Measurements from ENCODE around the gene SYNPO. TPM values are rescaled to one million over a fixed set of nuclear protein-coding genes. Genes with fewer than 3 reads are reported as not detected.

The SYNPO gene
- total RNA-seq, 4 donors from 2014 or later, result 20.4 to 54.0 (median 39.3) TPM

- 89% methylated on average over 9 of the region's 11 CpGs for WGBS
- intact Hi-C loops (cut with DNase I), result loop anchor here (5.0 kb wide), 1 partner anchor 202 kb away; no protein-coding TSS in a partner anchor
These were observed 19.1 kb downstream of the SYNPO start for GRCh38 chr5:150659360-150660107.

GRCh38 chr5:150660108-150660831, 19.8 kb downstream of the SYNPO start:
- TF ChIP-seq POLR2AphosphoS5 (IDR thresholded peaks at IDR 0.05) (no peak), EP300 (IDR thresholded peaks at IDR 0.05) (no peak), POLR2A (IDR thresholded peaks at IDR 0.05; ENCODE audit: low read depth) (no peak)
- TF ChIP-seq, protein P1, sequence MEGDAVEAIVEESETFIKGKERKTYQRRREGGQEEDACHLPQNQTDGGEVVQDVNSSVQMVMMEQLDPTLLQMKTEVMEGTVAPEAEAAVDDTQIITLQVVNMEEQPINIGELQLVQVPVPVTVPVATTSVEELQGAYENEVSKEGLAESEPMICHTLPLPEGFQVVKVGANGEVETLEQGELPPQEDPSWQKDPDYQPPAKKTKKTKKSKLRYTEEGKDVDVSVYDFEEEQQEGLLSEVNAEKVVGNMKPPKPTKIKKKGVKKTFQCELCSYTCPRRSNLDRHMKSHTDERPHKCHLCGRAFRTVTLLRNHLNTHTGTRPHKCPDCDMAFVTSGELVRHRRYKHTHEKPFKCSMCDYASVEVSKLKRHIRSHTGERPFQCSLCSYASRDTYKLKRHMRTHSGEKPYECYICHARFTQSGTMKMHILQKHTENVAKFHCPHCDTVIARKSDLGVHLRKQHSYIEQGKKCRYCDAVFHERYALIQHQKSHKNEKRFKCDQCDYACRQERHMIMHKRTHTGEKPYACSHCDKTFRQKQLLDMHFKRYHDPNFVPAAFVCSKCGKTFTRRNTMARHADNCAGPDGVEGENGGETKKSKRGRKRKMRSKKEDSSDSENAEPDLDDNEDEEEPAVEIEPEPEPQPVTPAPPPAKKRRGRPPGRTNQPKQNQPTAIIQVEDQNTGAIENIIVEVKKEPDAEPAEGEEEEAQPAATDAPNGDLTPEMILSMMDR (IDR thresholded peaks at IDR 0.05), result no peak
- intact Hi-C loops (cut with DNase I), result no loop called here
- DNase-seq (ENCODE audit: extremely low spot score), result no peak
- Histone ChIP-seq H3K9me3 (no peaks in the 10 kb centered on the region), H3K27ac (replicated peaks in 1 of 4) (peak overlapping the region in 3 of 4 donors; percentile 13 to 49 (median 19)), H3K36me3 (no peaks in the 10 kb centered on the region), H3K4me1 (peaks cover 41 to 55% (median 43%) of the 10 kb centered on the region in 4 donors), H3K27me3 (no peaks in the 10 kb centered on the region), H3K4me3 (no peak overlapping the region)
- WGBS, result 66% methylated on average over 4 of the region's 4 CpGs

More at GRCh38 chr5:150659360-150660107, 19.1 kb downstream of the SYNPO start:
- no peaks in the 10 kb centered on the region for H3K9me3 ChIP-seq
- no peak overlapping the region for H3K4me3 ChIP-seq
- peaks cover 0 to 2% (median 0%) of the 10 kb centered on the region in 4 donors for H3K36me3 ChIP-seq
- no peak for TF ChIP-seq POLR2A (IDR thresholded peaks at IDR 0.05; ENCODE audit: low read depth)
- TF ChIP-seq POLR2AphosphoS5 (IDR thresholded peaks at IDR 0.05), result no peak
- no peak for TF ChIP-seq EP300 (IDR thresholded peaks at IDR 0.05)
- TF ChIP-seq, protein P1 (IDR thresholded peaks at IDR 0.05), result no peak
- peaks cover 41 to 55% (median 43%) of the 10 kb centered on the region in 4 donors for H3K4me1 ChIP-seq
- H3K27me3 ChIP-seq, result no peaks in the 10 kb centered on the region
- peak overlapping the region in 1 of 4 donors; percentile 20 for H3K27ac ChIP-seq (replicated peaks in 1 of 4)
- no peak for DNase-seq (ENCODE audit: extremely low spot score)

DNA sequence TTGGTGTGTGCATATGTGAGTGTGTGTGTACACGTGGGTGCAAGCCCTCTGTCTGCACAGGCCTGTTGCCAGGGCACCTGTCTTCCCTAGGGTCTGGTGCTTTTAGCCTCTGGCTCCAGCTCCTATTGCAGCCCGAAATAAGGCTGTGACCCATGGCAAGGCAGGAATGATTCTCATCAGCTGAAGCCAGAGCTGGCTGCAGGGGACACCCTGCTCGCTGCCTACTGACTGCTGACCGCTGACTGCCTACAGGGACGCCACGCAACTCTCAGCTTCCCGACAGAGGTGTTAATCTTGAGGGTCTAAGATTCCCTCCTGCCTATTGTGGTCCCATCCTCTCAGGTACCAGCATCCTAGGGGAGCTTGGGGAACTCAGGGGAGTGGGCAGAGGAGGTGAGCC, 20.6 kb downstream of the SYNPO start, which contains the start of gene MYOZ3:
TSS of gene MYOZ3 (plus strand) at position 166 of the 400 bp plus-strand sequence. CDS start 1,691 bp downstream, outside the sequence.
- 73% methylated on average over 6 of the region's 7 CpGs for WGBS
- H3K4me3 ChIP-seq, result no peak within 1 kb of the TSS
- no peak for DNase-seq (ENCODE audit: extremely low spot score)
- no peaks in the 10 kb centered on the region for H3K9me3 ChIP-seq
- intact Hi-C loops (cut with DNase I), result no loop called here
- peak within 1 kb of the TSS in 3 of 4 donors; percentile 13 to 49 (median 19) for H3K27ac ChIP-seq (replicated peaks in 1 of 4)
- H3K36me3 ChIP-seq, result no peaks in the 10 kb centered on the region
- peaks cover 36 to 47% (median 38%) of the 10 kb centered on the region in 4 donors for H3K4me1 ChIP-seq
- TF ChIP-seq POLR2A (IDR thresholded peaks at IDR 0.05; ENCODE audit: low read depth) (no peak), POLR2AphosphoS5 (IDR thresholded peaks at IDR 0.05) (no peak), EP300 (IDR thresholded peaks at IDR 0.05) (no peak)
- TF ChIP-seq, protein P1 (IDR thresholded peaks at IDR 0.05), result no peak
- no peaks in the 10 kb centered on the region for H3K27me3 ChIP-seq

- no peak overlapping the region for H3K4me3 ChIP-seq
- peaks cover 28 to 39% (median 31%) of the 10 kb centered on the region in 4 donors for H3K4me1 ChIP-seq
- no peaks in the 10 kb centered on the region for H3K36me3 ChIP-seq
- H3K27ac ChIP-seq (replicated peaks in 1 of 4), result no peak overlapping the region
- no peaks in the 10 kb centered on the region for H3K9me3 ChIP-seq
- TF ChIP-seq, protein P1 (IDR thresholded peaks at IDR 0.05), result no peak
- TF ChIP-seq POLR2AphosphoS5 (IDR thresholded peaks at IDR 0.05), result no peak
- TF ChIP-seq EP300 (IDR thresholded peaks at IDR 0.05), result no peak
- no peak for TF ChIP-seq POLR2A (IDR thresholded peaks at IDR 0.05; ENCODE audit: low read depth)
- WGBS, result 96% methylated on average over 10 of the region's 10 CpGs
- no peaks in the 10 kb centered on the region for H3K27me3 ChIP-seq
- DNase-seq (ENCODE audit: extremely low spot score), result no peak
- intact Hi-C loops (cut with DNase I), result no loop called here
These were observed 21.5 kb downstream of the SYNPO start for GRCh38 chr5:150661821-150662596.
